Measurements from ENCODE around the gene CELF2. TPM values are rescaled to one million over a fixed set of nuclear protein-coding genes. Genes with fewer than 3 reads are reported as not detected.
"Not testable (repeated sequence)": the region's sequence is repeated elsewhere in the genome, so short reads cannot be mapped to it uniquely, and the experiment has no call there.

CELF2 gene
- total RNA-seq, 1 experiment from 2014 or later: 0.76 TPM

DNA sequence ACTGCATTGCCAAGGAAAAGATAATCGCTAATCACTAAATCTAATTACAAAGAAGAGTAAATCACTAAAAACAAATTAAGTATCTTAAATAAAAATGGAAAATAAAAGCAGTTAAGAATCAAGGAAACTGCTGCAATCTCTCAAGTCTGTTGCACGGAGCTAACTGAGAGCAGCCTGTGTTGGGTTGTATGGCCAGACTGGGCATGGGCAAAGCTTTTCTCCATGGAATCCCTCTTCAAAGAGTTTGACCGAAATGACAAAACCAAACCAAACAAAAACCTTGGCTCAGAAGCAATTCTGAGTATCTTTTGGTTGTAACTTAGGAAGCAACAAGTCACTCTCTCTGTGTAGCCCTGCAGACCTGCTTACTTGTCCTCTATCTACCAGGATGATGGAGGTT, 78.8 kb downstream of the CELF2 start:
- no peak for DNase-seq (ENCODE audit: low read depth)

DNA sequence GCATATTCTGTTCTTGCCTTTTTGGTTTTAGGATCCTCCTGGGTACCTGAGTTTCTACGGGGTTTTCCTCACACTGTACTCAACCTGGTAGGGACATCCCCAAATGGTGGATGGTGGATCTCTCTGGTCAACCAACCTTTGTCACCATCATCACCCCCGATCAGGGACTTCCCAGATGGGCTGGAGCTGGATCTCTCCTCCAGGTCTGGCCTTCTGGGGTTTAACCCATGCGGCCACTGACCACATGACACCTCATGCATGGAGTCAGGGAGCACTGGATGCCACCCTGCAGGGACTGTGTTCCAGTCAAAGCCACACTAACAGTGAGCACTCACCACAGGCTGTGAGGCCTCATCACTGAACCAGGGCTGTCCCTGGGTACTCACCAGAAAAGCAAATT, 80.0 kb downstream of the CELF2 start:
- no peak for DNase-seq (ENCODE audit: low read depth)

DNA sequence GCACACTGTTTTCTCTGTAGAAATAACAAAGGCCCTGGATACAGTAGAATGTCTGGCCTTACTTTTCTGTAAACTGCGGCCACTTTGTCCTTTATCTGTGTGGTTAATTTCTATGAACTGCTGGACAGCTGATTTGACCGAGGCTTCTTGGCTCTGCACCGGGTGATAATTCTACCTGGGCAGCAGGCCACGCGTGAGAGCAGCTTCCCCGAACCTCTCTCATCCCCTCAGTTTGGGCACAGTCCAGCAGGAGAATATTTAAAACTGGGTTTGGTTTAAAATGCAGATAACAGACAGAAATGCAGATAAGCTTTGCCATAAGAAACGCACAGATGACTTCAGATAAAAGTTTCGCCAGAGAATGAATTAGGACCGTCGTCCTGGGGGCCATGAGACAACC, 81.0 kb downstream of the CELF2 start:
- DNase-seq (ENCODE audit: low read depth): no peak

DNA sequence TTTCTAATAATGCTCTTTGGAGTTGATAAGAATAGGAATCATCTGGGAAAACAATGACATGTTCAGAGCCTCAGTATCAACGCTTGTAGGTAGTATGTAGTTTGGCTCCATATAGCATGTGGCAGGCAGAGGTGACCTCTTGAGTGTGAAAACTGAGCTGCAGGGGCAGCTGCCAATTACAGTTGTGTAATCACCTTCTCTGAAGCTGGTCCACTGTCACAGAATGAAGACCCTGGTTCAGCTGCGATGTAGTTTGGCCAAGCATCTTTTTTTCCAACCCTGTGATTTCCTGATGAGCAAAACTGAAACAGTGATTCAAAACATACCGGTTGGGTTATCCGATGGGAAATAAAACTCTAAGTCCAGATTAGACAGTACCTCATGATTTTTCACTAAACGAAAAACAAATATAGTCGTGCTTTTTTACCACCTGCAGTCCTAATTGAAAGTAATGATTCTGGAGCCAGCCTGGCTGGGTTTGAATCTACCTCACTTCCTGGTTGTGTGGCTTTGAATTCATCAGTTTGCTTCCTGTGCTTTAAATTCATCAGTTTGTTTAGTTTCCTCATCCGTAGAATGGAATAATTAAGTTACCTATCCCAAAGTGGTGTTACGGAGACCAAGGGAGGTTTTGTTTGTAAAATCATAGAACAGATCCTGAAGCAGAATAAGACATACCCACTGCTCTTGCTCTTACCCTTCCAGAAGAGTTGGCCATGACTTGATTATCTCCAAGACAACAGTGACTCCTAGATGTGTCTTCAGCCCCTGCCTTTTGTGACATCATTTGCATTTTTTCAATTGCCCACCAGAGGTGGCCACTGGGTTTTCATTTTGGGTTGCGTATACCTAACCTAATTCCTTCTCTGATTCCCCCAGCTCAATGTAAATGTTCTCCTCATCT, 87.4 kb downstream of the CELF2 start:
- no peak for DNase-seq (ENCODE audit: low read depth)

DNA sequence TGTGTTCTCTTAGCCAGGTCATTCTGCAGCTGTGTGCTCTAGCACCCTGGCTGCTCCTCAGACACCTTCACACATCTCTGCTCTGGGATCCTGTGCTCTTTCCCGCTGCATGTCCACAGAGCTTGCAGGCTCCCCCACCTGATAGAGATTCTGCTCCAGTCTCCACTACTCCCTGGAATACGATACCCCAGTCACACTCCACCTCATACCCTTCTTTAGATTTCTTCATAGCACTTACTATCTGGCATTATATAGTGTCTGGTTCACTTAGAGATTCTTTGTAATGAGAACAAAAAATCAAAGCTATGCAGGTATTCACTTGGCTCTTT, 88.0 kb downstream of the CELF2 start:
- no peak for DNase-seq (ENCODE audit: low read depth)

DNA sequence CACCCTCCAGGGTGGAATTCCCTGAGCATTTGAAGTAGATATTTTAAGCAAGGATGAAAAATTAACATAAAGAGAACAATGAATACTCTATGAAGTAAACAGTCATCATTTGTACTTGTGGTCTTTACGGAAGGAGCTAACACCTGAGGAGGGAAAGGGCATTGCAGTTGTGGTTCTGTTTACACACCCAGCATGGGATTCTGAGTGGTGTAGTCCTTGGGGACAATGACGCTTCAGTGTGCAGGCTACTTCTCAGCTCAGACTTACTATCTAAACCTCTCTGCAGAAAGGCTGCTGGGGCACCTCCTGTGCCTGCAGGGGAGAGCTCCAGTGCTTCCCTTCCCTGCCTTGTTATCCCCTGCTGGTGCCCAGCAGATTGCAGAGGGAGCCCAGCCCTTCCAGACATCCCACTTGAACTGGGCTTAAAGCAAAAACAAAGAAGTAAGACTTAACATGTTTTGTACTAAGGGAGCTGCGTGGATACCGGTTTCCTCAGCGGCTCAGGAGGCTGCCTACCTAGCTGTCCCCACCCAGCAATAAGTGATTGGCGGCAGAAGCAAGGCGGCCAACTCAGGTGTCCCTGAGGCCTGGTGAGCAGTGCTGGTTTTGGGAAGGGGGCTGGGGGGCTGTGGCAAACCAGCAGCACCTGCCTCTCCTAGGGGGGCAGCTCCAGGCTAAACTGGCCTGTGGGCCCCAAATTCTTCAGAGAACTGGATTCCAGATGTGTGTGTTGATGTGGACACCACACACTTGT, 89.1 kb downstream of the CELF2 start:
- no peak for DNase-seq (ENCODE audit: low read depth)

DNA sequence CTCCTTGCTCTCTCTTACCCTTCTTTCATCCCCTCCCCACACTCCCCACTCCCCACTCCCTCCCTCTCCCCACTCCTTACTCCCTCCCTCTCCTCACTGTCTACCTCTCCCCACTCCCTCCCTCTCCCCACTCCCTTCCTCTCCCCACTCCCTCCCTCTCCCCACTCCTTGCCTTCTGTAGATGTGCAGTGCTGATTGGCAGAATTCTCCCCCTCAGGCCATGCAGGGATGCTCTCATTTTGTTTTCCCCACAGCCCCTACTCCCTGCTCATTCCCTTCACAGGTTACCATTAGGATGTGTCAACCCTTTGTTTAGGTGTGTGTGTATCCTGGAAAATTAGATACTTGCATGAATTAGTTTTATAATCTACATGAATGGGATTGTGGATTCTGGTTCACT, 90.3 kb downstream of the CELF2 start:
- no peak for DNase-seq (ENCODE audit: low read depth)

DNA sequence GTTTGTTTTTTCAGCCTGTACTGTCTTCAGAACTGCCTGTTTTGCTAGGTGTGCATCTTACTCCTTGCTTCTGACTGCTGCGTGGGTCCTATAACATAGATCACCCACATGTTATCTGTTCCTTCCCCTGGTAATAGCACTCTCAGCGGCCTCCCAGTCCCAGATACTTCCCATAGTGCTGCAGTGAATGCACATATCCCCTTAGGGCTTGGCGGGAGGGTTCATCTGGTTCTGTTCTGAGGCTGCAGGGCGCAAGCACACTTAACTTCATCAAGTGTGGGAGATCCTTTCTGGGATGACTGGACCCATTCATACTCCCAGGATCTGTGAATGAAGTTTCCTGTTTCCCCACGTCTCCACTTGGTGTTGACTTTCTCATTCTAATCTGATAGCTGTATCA, 90.7 kb downstream of the CELF2 start:
- DNase-seq (ENCODE audit: low read depth): no peak

DNA sequence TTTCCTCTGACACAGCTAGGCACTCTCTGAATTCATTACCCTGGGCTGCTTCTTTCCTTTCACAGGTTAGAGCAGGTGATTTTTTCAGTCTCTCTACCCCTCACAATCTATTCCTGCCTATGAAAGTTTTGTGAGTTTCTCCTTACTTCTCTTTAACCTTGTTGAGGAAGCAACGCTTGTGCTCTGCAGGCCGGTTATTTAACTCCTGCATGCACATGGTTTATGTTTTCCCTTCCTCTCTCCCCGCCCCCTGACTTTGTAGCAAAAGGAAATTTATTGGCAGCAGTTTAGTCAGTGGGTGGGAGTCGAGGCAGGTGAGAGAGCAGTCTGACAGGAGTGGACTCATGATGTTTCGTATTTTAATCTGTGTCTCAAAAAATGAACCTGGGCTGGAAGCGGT, 91.9 kb downstream of the CELF2 start:
- DNase-seq (ENCODE audit: low read depth): no peak

DNA sequence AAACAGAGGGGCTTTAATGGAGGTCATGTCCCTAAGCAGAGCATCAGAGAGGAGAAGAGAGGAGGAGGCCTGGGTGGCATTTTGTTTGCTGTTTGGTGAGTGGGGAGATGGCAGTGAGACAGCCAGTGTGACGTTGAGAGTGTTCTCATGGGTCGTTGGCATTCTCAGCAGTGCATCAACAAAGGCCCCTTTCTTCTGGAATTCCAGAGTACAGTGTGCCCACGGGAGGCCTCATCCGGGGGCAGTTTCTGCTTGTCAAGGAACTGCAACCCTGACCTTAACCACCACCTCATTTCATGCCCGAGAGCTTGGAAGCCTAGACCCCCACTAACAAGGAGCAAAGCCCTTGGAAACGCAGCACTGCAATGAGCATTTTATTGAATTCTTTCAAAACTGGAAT, 92.9 kb downstream of the CELF2 start:
- DNase-seq (ENCODE audit: low read depth): no peak

DNA sequence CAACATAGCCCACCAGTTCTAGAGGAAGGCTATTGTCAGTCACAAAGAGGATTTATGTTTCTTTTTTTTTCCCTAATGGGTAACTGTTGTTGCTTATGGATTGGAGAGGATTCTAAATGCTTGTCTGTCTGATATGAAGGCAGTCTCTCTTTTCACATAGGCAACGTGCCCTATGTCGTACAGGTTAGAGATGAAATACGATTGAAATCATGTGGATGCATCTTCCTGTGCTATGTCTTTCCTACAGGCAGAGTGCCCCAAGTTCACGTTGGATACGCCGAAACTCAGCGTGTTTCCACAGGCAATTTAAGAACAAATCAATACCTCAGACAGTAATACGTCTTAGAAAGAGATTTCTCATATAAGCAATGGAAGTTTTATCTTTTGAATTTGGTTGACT, 93.8 kb downstream of the CELF2 start:
- no peak for DNase-seq (ENCODE audit: low read depth)

DNA sequence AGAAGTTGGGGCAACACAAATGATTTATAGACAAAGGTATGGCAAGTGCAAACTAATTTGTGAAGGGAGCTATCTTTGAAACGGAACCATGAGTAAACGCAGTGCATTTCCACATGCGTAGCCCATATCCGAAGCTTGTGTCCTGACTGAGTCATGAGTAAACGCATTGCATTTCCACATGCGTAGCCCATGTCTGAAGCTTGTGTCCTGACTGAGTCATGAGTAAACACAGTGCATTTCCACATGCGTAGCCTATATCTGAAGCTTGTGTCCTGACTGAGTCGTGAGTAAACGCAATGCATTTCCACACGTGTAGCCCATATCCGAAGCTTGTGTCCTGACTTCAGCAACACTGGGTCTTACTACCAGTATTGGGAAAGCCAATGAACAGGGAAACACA, 95.0 kb downstream of the CELF2 start:
- DNase-seq (ENCODE audit: low read depth): no peak

DNA sequence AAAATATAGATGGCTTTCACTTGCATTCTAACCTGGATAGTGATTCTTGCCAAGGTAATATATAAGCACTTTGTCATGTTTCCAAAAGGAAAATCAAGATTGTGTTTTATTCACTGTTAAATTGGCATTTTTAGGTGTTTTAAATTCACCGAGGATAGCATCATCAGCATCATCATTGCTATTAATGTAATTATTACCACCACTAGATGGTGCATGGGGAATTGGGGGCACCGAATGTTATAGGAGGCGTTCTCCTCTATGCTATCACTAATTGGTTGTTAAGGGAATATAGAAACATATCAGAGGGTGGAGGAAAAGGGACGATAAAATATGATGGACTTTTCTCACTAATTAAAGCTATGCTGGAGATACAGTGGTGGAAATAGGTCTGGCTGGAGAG, 95.5 kb downstream of the CELF2 start:
- DNase-seq (ENCODE audit: low read depth): no peak

DNA sequence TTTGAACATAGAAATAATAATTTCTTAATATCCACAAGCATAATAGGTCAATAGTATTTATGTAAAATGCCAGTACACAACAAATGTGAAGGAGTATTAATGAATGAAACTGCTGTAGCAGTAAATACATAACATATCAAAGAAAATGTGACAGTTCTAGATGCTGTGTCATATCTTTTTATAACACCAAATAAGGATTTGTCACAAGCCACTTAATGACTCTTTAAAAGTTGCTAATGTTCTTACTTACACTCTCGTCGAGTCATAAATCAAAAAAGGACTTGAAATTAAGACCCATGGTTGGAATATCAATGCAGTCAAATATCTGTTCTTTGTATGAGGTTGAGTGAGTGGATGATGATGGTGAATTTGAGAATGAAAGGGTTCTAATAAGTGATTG, 96.6 kb downstream of the CELF2 start:
- DNase-seq (ENCODE audit: low read depth): no peak

DNA sequence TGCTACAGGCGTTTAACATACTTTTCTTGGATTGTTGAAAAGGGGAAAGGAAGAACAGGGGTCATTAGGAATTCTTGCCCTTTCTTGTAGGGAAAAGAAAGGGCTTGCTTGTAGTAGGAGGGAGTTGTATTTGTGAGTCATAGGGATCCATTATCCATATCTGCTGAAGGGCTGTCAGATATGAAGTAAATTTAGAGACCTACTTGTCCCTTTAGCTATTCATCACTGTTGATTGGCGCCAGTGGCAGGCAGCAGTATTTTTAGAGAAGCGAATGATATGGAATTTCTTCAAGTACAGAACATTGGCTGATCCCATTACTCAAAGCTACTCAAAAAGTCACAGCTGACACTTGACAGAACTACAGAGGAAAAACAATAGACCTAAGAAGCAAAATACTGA, 97.7 kb downstream of the CELF2 start:
- DNase-seq (ENCODE audit: low read depth): no peak

DNA sequence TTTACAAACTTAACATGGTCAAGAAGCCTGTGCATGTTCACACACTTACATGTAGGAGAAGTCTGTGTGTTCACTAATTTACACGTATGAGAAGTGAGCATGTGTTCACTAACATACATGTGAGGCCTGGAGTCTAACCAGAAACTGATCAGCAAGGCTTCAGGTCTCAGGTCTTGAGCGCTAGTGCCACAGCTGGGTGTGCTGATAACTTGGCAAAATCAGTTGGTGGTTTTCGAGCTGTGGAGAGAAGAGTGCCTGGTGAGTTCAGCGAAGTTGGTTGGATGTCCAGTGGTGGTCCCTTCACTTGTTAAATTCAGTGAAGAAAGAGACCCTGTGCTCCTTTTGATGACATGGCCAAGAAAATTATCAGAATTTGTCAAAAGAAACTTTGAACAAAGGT, 98.7 kb downstream of the CELF2 start:
- DNase-seq (ENCODE audit: low read depth): no peak

DNA sequence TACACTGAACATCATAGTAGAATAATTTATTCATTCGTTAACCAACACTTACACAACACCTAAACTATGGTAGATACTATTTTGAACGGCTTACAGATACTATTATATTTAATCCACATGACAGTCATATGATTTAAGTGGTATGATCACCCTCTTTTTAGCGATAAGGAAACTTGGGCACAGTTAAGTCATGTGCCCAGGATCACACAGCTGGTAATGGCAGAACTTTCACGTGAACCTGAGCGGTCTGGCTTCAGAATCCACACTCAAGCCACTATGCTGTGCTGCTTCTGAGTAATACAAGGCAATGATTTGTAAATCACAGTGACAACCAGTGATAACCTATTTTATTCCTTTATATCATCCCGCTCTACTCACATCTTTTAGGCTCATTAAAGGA, 99.1 kb downstream of the CELF2 start:
- no peak for DNase-seq (ENCODE audit: low read depth)

DNA sequence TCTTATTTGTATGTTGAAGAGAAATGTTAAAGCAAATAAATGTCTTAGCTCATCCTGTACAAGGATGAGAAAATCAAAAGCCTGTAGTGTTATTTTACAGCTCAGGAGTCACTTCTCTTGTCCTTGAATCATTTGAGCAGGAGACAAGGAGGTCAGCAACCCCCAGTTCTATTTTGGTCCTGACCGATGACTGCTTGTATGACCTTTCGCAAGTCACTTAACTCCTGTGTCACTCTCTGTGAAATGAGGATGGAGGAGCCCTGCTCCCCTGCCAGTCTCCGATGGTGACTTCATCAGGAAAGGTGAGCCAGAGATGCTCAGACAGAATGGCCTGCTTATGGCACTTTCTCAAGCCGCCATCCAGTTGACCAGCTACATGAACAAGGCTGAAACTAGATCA, 101.0 kb downstream of the CELF2 start:
- no peak for DNase-seq (ENCODE audit: low read depth)

DNA sequence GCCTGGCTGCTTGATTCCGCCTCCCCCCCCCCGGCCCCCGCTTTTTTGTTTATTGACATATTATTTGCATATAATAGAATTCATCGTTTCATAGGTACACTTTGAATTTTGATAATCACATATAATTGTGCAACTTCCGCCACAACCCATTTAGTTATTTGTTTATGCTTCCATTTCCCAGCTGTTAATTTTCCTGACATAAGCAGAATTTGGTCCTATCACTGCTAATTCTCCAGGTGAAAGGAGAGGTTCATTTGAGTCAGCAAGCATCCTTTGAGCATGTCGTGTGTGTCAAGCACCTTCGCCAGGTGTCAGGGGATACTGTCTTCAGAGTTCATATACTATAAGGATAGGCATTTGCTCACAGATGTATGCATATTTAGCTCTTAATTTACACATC, 102.2 kb downstream of the CELF2 start:
- no peak for DNase-seq (ENCODE audit: low read depth)

DNA sequence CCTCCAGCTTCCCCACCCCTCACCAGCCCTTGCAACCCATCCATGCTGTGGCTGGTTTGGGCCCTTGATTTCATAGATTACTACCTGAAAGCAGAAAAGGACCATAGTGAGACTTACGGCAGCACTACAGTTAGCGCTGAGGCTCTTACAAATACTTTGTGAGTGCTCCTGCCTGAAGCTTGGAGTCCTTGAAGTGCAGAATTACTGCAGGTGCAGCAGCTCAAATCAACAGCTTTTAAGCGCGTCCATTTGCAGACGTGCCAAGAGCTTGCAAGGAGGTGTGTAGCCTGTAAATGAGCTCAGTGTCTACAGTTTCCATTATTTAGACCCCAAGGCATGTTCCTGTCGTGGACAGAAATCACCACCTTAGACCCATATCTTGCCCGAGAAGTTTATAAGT, 103.0 kb downstream of the CELF2 start:
- no peak for DNase-seq (ENCODE audit: low read depth)

DNA sequence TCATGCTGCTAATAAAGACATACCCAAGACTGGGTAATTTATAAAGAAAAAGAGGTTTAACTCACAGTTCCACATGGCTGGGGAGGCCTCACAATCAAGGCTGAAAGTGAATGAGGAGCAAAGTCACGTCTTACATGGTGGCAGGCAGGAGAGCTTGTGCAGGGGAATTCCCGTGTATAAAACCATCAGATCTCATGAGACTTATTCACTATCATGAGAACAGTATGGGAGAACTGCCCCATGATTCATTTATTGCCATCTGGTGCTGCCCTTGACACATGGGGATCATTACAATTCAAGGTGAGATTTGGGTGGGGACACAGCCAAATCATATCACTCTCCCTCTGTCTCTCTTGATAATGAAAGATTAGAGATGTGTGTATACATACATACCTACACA, 106.2 kb downstream of the CELF2 start:
- not testable (repeated sequence) for DNase-seq (ENCODE audit: low read depth)

DNA sequence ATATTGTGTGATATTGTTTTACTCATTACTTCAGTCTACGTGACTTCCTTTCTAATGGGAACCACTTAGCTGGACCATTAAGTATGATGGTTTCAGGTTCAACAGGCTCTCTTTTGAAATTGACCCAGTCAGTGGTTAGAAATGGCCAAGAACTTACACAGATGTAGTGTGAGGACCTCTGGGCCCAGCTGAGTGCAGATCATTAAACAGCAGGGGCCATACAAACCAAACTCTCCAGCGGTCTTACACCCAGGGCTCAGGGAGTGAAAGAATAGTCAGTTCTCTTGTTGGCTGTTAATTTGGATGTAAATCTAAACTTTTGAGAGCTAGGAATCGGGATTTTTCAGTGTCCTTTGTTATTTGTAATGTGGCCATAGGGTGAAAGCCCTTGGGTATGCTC, 107.3 kb downstream of the CELF2 start:
- no peak for DNase-seq (ENCODE audit: low read depth)

DNA sequence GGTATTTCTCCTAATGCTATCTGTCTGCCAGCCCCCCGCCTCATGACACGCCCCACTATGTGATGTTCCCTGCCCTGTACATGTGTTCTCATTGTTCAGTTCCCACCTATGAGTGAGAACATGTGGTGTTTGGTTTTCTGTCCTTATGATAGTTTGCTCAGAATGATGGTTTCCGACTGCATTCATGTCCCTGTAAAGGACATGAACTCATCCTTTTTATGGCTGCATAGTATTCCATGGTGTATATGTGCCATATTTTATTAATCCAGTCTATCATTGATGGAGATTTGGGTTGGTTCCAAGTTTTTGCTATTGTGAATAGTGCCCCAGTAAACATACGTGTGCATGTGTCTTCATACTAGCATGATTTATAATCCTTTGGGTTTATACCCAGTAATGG, 109.3 kb downstream of the CELF2 start:
- not testable (repeated sequence) for DNase-seq (ENCODE audit: low read depth)
